Epidermal melanocyte (primary cell): ENCODE results near the gene PUS10.

Experiments
- DNase-seq: peaks from one replicate; pipeline ENCODE4 v3.0.0; 2011; ENCODE audit warnings: low spot score; ENCODE audit not compliant: insufficient read length

The PUS10 gene

GRCh38 chr2:60972889-60973656 lies 45.0 kb downstream of the PUS10 start:
- DNase-seq: no peak

DNA sequence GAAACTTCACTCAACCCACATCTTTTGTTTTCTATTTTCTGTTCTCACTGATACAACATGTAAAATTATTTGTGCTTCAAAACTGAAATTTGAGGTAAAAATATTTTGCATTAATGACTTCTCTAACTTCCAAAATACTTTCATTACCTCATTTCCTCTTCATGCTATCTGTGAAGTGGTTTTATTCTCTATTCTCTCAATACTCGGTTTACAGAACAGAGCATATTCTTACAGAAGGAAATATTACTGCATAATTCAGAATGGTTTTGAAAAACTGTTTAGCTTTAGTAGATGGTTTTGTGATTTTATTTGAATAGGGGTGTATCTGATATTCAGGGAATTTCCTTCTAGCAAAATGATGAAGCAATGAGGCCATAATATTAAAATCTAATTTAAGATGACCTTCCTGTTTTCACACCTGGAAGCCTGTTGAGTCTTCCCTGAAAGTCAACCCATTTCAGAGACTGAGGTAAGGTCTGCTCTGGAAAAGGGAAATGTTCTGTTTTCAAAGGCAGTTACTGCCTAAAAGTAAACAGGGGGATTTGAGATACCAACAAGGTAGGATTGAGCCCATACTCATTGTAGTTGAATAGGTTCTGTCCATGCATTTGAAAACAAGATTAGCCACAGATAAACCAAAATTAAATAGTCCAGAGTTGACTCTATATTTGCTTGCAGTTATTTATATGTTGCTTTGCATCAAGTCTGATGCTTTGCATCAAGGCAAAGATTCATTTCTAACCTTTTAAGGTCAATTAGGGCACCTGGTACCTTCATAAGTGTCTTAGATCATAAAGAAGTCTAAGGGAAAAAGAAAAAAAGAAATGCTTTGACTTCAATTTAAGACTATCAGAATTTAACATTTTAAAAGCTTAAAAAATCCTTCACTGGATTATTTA lies 51.3 kb downstream of the PUS10 start:
- no peak for DNase-seq

GRCh38 chr2:60965499-60965785 lies 52.6 kb downstream of the PUS10 start:
- DNase-seq: no peak

- no peak for DNase-seq
Measured at GRCh38 chr2:60964651-60965498, 53.2 kb downstream of the PUS10 start.

DNA sequence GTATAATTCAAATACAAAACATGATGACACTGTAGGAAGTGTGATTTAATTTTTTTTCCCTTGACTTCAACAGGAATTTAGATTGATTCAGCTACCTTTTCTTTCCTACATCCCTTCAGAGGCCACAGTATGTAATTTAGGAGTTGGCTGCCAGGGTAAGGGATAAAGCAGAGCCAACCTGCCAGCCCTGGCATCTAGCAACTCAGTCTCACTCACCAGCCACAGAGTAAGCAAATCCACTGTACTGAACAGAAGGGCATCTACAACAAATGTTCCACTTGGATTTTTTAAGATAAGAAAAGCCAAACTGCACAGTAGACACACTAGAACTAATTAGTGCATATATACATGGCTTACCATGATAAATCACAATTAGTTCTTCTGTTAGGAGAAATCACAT lies 54.9 kb downstream of the PUS10 start:
- no peak for DNase-seq

DNA sequence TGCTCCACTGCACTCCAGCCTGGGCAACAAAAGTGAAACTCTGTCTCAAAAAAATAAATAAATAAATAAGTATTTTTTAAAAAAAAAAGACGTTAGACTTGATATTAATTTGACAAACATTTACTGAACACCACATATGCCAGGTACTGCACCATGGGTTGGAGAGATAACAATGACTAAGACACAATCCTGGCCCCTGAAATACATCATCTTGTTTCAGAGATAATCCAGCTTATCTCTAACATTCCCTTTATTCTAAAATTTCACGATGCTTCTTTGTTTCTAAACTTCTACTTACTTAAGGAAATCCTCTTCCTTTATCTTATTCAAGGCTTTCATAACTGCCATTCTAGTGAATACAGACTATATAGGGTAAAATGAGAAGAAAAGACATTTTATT lies 55.5 kb downstream of the PUS10 start:
- DNase-seq: no peak

GRCh38 chr2:60961457-60961856 lies 56.6 kb downstream of the PUS10 start:
- no peak for DNase-seq

DNA sequence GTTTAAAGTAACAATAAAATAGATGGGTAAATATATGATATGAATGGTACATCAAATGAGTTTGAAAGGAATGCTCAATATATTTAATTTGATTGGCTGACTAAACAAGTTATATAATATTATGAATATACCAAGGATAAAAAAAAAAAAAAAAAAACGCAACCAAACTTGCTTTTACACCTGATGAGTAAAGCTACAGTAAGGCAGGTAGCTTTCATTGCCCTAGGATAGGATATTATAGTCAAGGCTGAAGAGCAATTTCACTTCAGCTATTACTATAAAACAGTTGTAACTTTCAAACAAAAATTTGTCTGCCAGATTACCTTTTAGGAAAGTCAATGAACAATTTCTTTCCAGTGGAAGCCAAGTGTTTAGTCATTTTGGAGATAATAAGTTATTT lies 57.3 kb downstream of the PUS10 start:
- no peak for DNase-seq

GRCh38 chr2:60959501-60959900 lies 58.6 kb downstream of the PUS10 start:
- DNase-seq: no peak

DNA sequence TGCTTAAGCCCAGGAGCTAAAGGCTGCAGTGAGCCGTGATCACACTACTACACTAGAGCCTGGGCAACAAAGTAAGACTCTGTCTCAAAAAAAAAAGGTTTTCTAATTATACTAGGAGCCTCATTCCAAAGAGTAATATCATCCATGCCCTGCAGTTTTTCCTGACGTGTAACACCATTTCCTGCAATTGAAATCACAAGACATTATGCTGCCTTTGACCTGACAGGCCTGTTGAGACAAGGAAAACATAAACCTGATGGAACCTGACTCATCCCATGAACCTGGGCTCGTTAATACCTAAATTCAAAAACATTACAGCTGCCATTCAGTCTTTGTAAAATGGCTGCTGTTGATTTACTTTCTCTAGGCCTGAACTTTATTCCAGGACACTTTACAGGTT lies 59.3 kb downstream of the PUS10 start:
- no peak for DNase-seq

- no peak for DNase-seq
Measured at GRCh38 chr2:60958361-60958760, 59.7 kb downstream of the PUS10 start.

DNA sequence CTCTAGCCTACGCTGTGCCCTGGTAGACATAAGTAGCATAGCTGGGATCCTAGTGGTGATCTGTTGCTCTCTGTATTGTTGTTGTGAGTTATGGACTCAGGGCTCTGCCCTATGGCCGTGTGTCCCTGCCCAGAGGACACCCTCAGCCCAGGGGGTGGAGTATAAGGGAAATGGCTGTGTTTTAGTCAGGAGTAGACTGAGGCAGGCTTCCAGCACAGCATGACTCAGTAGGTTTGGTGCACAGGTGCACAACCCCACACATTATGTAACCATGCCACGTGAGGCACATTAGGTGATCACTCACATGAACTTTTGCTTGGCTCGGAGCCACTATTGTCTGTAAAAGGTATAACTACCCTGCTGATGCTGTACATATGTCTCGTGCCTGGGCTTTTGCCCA lies 60.4 kb downstream of the PUS10 start:
- no peak for DNase-seq

- DNase-seq: no peak
Measured at GRCh38 chr2:60957224-60957623, 60.8 kb downstream of the PUS10 start.

- DNase-seq: no peak
Measured at GRCh38 chr2:60954139-60954538, 63.9 kb downstream of the PUS10 start.

- DNase-seq: no peak
Measured at GRCh38 chr2:60948926-60949579, 69.0 kb downstream of the PUS10 start.

- no peak for DNase-seq
Measured at GRCh38 chr2:60948161-60948560, 69.9 kb downstream of the PUS10 start.

- DNase-seq: no peak
Measured at GRCh38 chr2:60947056-60947455, 71.0 kb downstream of the PUS10 start.

- DNase-seq: no peak
Measured at GRCh38 chr2:60945341-60945740, 72.7 kb downstream of the PUS10 start.

DNA sequence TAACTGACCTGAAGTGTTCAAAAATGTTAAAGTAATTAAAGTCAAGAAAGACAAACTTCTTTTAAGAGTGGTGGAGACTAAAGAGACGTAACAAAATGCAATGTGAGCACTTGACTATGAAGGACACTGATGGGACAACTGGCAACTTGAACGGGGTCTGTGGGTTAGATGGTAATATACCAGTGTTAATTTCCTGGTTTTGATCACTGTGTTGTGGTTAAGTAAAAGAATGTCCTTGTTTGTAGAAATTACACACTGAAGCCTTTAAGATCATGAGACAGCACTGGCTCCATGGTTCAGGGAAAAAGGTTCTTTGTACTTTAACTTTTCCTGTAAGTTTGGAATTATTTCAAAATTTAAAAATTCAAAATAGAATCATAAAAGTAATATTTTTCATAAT lies 78.4 kb downstream of the PUS10 start:
- no peak for DNase-seq

GRCh38 chr2:60938301-60938700 lies 79.8 kb downstream of the PUS10 start:
- no peak for DNase-seq

DNA sequence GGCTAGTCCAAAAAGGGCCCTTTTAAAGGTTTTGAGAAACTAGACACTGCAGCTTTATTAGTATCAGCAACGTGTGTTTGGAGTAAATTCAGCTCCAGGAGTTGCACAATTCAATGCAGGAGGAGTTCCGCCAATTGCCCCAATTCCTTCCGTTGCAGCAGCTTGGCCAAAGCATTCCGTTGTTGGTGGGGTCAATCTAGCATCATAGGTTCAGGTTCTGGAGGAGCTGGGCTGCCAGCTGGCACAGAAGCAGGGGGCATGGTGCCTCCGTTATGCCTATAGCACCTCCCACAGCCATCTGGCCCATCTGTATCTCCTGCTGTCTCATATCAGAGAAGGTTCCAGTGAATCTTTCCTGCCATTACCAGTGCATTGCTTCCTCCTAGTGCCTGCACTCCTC lies 81.3 kb downstream of the PUS10 start:
- no peak for DNase-seq
